Measurements from ENCODE around the gene PLB1. TPM values are rescaled to one million over a fixed set of nuclear protein-coding genes. Genes with fewer than 3 reads are reported as not detected.

Gene PLB1
- polyA plus RNA-seq, 1 experiment, result 0.38 TPM

- TF ChIP-seq, protein P1, sequence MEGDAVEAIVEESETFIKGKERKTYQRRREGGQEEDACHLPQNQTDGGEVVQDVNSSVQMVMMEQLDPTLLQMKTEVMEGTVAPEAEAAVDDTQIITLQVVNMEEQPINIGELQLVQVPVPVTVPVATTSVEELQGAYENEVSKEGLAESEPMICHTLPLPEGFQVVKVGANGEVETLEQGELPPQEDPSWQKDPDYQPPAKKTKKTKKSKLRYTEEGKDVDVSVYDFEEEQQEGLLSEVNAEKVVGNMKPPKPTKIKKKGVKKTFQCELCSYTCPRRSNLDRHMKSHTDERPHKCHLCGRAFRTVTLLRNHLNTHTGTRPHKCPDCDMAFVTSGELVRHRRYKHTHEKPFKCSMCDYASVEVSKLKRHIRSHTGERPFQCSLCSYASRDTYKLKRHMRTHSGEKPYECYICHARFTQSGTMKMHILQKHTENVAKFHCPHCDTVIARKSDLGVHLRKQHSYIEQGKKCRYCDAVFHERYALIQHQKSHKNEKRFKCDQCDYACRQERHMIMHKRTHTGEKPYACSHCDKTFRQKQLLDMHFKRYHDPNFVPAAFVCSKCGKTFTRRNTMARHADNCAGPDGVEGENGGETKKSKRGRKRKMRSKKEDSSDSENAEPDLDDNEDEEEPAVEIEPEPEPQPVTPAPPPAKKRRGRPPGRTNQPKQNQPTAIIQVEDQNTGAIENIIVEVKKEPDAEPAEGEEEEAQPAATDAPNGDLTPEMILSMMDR (IDR thresholded peaks at IDR 0.05; ENCODE audit: insufficient read depth, low read depth, low read length), result no peak
- no peak overlapping the region for H3K4me3 ChIP-seq (ENCODE audit: low read depth, low read length)
- no peak for DNase-seq (ENCODE audit: low read depth)
- CTCF ChIA-PET, result no interaction called here
- H3K27me3 ChIP-seq (ENCODE audit: control insufficient read depth, insufficient read depth, low read length), result peaks cover 8% of the 10 kb centered on the region
- POLR2A ChIA-PET, result no interaction called here
- no peaks in the 10 kb centered on the region for H3K36me3 ChIP-seq (ENCODE audit: control insufficient read depth, insufficient read depth, low read length)
Measured at GRCh38 chr2:28539118-28539541, 43.3 kb downstream of the PLB1 start.

GRCh38 chr2:28543316-28544035 lies 47.6 kb downstream of the PLB1 start:
- ChIA-PET CTCF (no interaction called here), POLR2A (no interaction called here)
- no peaks in the 10 kb centered on the region for H3K36me3 ChIP-seq (ENCODE audit: control insufficient read depth, insufficient read depth, low read length)
- H3K4me3 ChIP-seq (ENCODE audit: low read depth, low read length), result no peak overlapping the region
- no peak for DNase-seq (ENCODE audit: low read depth)
- H3K27me3 ChIP-seq (ENCODE audit: control insufficient read depth, insufficient read depth, low read length), result peaks cover 12% of the 10 kb centered on the region
- TF ChIP-seq, protein P1 (IDR thresholded peaks at IDR 0.05; ENCODE audit: insufficient read depth, low read depth, low read length), result no peak

- DNase-seq (ENCODE audit: low read depth), result no peak
- POLR2A ChIA-PET, result no interaction called here
- TF ChIP-seq, protein P1 (IDR thresholded peaks at IDR 0.05; ENCODE audit: insufficient read depth, low read depth, low read length), result no peak
- peaks cover 12% of the 10 kb centered on the region for H3K27me3 ChIP-seq (ENCODE audit: control insufficient read depth, insufficient read depth, low read length)
- H3K4me3 ChIP-seq (ENCODE audit: low read depth, low read length), result no peak overlapping the region
- H3K36me3 ChIP-seq (ENCODE audit: control insufficient read depth, insufficient read depth, low read length), result no peaks in the 10 kb centered on the region
- CTCF ChIA-PET, result no interaction called here
Measured at GRCh38 chr2:28544036-28544346, 48.1 kb downstream of the PLB1 start.

DNA sequence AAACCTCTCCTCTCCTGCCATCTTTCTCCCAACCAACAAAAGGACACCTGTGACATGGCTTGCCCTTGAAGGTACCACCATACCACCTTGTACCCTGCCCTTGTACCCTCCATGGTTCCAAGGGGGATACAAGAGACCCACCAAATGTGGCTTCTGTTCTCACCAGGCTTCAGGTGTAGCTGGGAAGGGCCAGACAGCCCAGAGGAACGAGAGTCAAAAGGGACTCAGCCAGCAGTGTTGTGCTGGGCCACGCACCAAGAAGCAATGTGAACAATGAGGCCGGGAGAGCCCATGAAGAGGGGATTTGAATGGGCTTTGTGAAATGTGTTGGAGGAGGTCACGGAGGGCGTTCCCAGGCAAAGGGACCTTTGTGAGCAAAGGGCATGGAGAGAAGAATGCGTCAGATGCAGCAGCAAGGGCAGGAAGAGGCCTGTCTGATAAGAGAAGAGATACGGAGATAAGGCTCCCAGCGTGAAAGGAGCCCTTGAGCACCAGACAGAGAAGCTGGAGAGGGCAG lies 48.6 kb downstream of the PLB1 start:
- TF ChIP-seq, protein P1 (IDR thresholded peaks at IDR 0.05; ENCODE audit: insufficient read depth, low read depth, low read length), result no peak
- ChIA-PET CTCF (interaction anchor here (1.2 kb wide), 1 partner anchor 12 kb away, joined by 3 read pairs; no protein-coding TSS in a partner anchor), POLR2A (no interaction called here)
- Histone ChIP-seq H3K36me3 (ENCODE audit: control insufficient read depth, insufficient read depth, low read length) (no peaks in the 10 kb centered on the region), H3K4me3 (ENCODE audit: low read depth, low read length) (no peak overlapping the region), H3K27me3 (ENCODE audit: control insufficient read depth, insufficient read depth, low read length) (peaks cover 12% of the 10 kb centered on the region)
- DNase-seq (ENCODE audit: low read depth), result no peak

DNA sequence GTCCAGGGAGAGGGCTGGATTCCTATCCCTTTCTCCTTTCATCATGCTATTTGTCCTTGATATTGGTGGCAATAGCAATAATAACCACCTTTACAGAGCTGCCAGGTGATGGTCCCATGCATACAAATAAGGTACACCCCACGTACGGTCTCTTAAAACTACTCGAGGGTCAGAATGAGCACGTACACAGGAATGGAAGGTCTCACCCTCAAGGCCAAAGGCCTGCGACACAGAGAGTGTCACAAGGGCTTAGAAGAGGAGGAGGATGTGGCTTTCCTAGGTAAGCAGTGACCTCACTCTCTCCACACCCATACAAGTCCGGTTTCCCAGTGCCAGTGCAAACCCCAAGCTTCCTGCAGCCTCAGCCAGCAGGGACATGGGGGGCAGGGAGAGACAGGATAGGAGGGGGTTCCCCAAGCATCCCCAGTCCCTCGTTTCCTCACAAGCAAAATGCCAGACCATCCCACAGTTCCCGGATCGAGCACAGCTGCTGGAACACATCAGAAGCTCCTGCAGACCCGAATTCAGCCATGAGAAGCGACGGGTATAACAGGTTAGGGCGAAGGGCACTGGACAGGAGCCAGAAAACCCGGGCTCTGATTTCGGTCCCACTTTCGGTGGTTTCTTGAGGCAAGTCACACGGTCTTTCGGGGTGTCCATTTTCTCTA lies 49.2 kb downstream of the PLB1 start:
- H3K27me3 ChIP-seq (ENCODE audit: control insufficient read depth, insufficient read depth, low read length), result peaks cover 9% of the 10 kb centered on the region
- DNase-seq (ENCODE audit: low read depth), result no peak

More for the DNA sequence above, 49.2 kb downstream of the PLB1 start:
- CTCF ChIA-PET, result interaction anchor here (1.2 to 1.5 kb wide), 2 partner anchors 13 kb away, joined by 3 read pairs; no protein-coding TSS in a partner anchor
- TF ChIP-seq, protein P1 (IDR thresholded peaks at IDR 0.05; ENCODE audit: insufficient read depth, low read depth, low read length), result no peak
- no peaks in the 10 kb centered on the region for H3K36me3 ChIP-seq (ENCODE audit: control insufficient read depth, insufficient read depth, low read length)
- no peak overlapping the region for H3K4me3 ChIP-seq (ENCODE audit: low read depth, low read length)
- POLR2A ChIA-PET, result no interaction called here
